Measurements from ENCODE around the gene NDUFA8.
A peak's percentile ranks its signal among the peaks of the same experiment; 100 is the strongest.
"Not testable (repeated sequence)": the region's sequence is repeated elsewhere in the genome, so short reads cannot be mapped to it uniquely, and the experiment has no call there.

NDUFA8 gene

DNA sequence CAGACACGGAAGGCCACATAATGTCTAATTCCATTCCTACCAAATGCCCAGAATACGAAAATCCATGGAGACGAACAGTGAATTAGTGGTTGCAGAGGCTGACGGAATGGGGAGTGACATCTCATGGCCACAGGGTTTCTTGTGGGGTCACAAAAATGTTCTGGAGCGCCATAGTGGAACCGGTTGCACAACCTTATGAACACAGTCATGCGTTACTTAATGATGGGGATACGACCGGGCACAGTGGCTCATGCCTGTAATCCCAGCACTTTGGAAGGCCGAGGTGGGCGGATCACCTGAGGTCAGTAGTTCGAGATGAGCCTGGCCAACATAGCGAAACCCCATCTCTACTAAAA lies 40.4 kb downstream of the NDUFA8 start:
- DNase-seq: no peak

DNA sequence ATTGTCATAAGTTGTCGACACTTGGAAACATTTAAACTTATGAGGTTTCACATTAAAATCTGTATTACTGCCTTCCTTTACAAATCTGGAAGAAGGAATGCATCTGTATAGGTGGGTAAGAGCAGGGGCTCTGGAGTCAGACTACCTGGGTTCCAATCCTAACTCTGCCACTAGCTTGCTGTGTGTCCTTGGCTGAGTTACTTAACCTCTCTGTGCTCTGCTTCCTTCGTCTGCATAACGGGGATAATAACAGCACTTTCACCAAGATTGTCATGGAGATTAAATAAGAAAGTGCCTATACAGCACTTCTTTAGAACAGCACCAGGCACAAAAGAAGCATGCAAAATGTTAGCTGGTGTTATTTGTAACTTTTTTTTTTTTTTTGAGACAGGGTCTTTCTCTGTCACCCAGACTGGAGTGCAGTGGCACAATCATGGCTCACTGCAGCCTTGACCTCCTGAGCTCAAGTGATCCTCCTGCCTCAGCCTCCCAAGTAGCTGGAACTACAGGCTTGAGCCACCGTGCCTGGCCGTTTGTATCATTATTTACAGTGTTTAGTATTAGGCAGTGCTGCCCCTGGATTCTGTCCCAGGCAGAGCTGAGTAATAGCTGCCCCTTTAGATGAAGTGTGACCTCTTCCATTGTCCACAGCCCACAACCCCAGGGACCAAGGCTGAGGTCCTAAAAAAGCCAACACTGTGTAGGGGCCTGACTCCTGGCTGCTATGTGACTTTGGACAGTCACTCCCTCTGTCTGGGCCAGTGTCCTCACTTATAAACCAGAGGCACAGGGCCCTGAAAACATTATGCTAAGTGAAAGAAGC lies 41.0 kb downstream of the NDUFA8 start:
- DNase-seq: no peak

DNA sequence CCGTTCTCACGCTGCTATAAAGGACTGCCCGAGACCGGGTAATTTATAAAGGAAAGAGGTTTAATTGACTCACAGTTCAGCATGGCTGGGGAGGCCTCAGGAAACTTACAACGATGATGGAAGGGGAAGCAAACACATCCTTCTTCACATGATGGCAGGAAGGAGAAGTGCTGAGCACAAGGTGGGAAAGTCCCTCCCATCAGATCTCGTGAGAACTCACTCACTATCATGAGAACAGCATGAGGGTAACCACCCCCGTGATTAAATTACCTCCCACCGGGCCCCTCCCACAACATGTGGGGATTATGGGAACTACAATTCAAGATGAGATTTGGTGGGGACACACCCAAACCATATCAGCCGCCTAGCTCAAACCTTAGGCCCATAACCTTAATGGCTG lies 42.3 kb downstream of the NDUFA8 start:
- DNase-seq: not testable (repeated sequence)

GRCh38 chr9:122116448-122117173 lies 43.0 kb downstream of the NDUFA8 start:
- no peak for DNase-seq

- no peak for DNase-seq
Observed at GRCh38 chr9:122116040-122116439, 43.5 kb downstream of the NDUFA8 start.

GRCh38 chr9:122115176-122116035 lies 44.2 kb downstream of the NDUFA8 start:
- DNase-seq: no peak

DNA sequence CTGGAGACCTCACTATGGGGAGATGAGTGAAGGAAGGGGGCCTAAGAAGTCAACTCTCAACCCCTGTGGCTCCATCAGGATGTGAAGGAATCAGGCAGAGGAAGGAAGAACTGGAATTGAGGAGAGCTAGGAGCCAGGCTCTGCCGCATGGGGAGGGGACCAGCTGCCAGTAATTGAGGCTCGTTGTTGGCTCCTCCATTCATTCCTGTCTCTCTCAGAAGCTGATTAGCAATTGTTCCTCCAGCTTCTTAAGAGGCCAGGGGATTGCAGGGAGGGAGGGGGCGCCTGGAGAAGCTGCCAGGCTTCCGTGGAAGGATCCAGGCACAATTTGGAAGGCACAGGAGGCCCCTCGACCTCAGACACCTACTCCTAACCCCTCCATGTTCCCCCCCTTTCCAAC lies 46.0 kb downstream of the NDUFA8 start:
- DNase-seq: no peak

DNA sequence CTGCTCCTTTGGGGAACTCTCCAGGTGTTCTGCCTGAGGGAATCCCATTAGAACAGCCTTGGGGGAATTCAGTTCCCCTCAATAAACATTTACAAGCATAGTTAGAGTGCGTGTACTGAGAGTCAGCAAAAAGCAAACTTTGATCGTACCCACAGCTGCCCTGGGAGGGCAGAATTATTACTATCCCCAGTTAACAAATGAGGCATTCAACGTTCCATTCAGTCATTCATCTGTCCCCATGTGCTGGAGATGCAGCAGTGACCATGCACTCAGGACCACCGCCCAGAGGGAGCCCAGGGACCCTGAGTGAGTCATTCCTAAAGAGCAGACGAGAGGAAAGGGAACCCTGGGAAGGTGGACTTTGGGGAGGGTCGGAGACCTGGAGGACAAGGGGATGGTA lies 47.3 kb downstream of the NDUFA8 start:
- no peak for DNase-seq

DNA sequence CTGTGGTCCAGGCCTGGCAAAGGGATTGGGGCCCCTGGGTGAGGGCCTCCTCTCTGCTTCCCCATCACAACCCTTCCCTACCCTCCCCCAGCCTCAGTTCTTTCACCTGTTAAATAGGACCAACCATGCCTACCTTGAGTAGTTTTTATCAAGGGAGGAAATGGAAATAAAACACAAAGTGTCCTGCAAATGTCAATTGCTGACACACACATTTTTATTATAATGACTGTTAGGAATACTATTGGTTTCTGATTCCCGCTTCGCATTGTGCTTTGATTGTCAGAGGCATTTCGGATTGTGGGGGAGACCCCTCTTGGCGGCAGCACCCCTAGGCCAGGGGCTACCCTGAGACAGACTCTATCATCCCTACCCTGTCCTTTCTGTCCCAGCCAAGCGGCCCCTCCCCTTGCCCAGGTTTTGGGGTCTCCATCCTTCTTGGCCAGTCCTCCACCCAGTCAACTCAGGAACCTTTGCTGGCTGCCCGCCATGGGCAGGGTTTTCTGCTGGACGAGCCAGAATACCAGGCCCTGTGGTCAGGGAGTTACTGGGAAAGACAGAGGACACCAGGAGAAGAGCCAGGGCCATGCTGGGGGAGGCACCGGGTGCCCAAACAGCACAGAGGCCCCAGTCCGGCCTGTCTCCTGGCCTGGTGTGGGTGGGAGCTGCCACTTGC lies 48.0 kb downstream of the NDUFA8 start:
- DNase-seq: no peak

DNA sequence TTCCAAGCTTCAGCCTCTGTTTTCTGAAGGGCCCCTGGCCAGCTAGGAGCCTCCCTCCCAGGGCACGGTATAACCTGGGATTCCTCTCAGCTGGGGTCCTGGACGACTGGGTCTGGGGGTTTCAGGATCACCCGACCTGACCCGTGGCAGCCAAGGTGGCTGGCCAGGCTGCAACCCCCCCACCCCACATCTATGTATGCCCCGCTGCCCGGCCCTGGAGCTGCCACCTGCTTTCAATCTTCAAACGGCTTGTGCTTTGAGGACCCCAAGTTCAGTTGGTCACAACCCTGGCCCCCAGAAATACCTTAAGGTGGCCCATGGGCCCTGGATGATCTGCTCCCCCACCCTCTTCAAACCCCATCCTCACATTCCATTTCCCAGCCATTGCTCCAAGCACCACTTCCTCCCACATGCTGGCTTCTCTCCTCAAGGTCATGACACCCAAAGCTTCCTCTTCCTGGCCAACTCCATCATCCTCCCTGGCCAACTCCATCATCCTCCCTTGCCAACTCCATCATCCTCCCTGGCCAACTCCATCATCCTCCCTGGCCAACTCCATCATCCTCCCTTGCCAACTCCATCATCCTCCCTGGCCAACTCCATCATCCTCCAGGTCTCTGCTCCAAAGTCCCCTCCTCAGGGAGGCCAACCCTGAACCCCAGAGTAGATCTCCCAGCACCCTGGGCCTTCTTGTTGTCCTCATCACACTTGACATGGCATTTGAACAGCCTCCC lies 49.3 kb downstream of the NDUFA8 start:
- DNase-seq: no peak

DNA sequence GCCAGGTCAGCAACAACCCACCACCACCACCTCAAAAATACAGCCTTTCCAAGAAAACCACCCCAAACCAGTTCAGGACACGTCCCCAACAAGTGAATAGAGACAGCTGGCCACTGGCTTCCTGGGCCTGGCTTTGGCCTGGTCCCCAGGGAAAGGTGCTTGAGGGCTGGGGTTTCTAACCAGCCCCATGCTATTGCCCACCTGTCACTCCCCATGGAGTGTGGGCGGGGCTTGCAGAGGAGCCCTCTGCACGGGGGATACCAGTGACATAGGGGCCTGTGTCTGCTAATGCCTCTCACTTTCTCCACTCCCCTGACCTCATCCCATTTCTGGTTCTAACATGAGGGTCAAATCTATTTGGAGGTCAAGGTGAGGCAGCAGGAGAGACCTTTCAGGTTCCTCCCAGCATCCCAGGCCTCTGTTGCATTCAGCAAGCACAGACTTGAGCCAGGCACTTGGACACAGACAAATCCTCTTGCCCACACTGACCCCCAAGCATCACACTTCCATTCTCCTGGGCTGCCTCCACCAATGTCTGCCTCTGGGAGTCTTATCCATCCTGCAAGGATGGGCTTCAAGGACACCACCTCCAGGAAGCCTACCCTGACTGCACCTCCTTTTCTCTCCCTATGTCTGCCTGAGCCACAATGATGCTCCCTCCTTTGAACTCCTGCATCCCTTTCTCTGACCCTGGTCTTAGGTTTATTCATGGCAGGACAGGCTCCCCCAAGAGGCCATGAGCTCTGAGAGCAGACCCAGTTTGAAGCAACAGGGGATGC lies 50.4 kb downstream of the NDUFA8 start:
- DNase-seq: no peak

DNA sequence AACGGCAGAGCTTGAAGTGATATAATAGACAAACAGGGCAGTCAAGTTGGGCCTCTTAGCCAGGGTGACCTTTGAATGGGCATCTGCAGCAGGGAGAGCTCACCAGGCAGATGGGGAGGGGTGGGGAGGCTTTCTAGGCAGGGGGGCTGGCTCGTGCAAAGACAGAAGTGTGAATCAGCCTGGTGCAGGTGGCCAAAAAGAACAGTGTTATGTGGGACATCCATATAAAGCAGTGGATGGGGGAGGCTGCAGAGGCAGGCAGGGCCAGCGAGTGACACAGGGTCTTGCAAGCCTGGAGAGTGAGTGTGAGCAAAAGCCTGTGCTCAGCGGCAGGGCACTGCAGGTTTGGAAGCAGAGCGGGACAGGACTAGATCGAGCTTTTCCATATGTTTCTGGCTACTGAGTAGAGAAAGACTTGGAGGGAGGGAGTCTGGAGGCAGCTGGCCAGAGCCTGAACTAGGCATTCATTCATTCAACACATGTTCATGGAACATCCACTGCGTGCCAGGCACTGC lies 52.2 kb downstream of the NDUFA8 start:
- no peak for DNase-seq

GRCh38 chr9:122106576-122106975 lies 53.0 kb downstream of the NDUFA8 start:
- no peak for DNase-seq

DNA sequence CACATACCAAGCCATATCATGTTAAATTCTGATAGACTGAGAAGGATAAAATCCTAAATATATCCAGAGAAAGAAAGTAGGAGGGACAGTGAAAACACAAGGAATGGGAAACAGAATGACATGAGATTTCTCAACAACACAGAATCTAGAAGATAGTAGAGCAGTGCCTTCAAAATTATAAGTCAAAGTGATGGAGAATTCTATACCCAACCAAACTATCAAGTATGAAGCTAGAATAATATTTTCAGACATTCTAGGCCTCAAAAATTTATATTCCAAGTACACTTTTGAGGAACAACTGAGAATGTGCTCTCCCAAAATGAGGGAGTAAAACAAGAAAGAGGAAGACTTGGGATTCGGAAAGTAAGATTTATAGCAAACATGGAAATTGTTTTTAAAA lies 55.6 kb downstream of the NDUFA8 start:
- no peak for DNase-seq

- no peak for DNase-seq
Observed at GRCh38 chr9:122102156-122102555, 57.4 kb downstream of the NDUFA8 start.

DNA sequence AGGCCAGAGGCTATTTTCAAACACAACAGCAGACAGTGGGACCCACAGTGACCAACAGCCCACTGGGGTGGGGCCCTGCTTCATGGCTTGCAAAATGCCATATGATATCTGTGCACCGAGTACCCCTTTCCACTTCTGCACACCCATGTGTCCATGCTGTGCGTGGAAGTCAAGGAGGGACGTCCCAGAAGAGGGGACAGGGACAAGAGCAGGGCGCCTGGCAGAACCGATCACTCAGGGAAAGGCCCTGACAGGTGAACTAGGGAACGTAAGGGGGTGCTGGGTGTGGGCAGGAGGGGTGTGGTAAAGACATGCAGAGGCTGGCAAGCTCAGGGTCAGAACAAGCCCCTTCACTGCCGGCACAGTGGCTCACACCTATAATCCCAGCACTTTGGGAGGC lies 58.8 kb downstream of the NDUFA8 start:
- DNase-seq: no peak

GRCh38 chr9:122099271-122099869 lies 60.2 kb downstream of the NDUFA8 start:
- DNase-seq: peak; percentile 26

DNA sequence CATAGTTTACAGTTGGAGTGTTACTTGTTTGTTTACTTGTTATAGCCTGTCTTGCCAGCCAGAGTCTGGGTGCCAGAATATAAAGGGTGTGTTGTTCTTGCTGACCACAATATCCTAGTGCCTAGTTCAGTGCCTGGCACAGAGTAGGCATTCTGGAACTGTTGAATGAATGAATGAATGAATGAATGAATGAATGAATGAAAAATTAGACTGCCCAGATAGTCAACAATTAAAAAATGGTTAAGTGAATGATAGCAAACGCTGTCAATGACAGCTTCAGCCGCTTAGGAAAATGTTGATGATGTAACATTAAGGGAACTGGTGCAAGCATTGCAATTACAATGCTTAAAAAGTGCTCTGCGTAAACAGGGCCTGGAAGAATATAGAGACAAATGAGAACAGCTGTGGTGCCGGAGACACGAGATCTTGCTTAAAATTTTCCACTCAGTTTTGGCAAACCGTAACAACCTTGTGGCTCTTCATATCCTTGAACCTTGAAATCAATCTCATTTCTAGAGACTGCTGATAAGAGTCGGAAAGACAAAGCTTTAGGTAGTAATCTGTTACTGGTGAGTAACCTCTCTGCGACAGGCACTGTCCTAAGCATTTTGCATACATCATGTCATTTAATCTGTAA lies 61.8 kb downstream of the NDUFA8 start:
- no peak for DNase-seq

DNA sequence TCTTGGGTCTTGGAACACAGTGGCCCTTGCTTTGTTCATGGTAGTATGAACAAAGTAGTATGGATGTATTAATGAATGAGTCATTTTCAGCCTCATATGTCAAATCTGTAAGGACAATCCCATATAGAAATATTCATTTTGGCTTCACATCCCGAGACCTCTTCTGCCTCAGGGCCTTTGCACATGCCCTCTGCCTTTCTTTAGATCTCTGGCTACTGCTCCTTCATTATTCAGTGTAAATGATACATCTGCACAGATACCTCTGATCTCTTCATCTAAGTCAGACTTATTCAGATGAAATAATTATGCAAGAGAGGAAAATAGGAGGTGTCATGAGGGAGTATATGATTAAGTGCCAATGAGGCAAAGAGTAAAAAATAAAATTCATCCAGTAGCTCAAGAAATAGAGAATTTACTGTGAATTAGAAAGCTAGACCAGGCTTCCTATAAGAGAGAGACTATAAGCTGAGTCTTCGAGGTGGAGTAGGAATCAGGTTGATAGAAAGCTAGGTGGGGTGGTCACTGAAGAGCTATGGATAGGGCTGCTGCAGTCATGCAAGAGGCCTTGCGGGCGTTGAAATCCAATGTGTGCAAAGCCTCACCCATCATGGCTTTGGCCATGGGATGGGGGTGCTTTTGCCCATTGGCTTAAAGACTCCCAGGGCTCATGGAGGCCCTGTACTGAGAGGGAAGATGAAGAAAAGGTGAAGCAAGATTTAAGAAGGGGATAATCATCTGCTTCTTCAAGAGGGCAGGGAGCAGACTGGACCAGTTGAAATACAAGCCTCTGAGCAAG lies 62.8 kb downstream of the NDUFA8 start:
- DNase-seq: no peak

All from NCI-H1417 treated with DMSO at 0.1 percent for 48 hours (cell line).